ENCODE measurements around the gene ARF5.
"Not testable (repeated sequence)": the region's sequence is repeated elsewhere in the genome, so short reads cannot be mapped to it uniquely, and the experiment has no call there.

The ARF5 gene

GRCh38 chr7:127588019-127588696 lies at the start of gene ARF5:
TSS of gene ARF5 (plus strand) at chr7:127588411. CDS start at chr7:127588499, 88 bp downstream.
- peak; percentile 97 for DNase-seq (ENCODE audit: low spot score)

- DNase-seq (ENCODE audit: low spot score): no peak
Observed at GRCh38 chr7:127539116-127539515, 49.1 kb upstream of the ARF5 start.

GRCh38 chr7:127540461-127540860 lies 47.8 kb upstream of the ARF5 start:
- DNase-seq (ENCODE audit: low spot score): not testable (repeated sequence)

- DNase-seq (ENCODE audit: low spot score): no peak
Observed at GRCh38 chr7:127541548-127541947, 46.7 kb upstream of the ARF5 start.

- DNase-seq (ENCODE audit: low spot score): no peak
Observed at GRCh38 chr7:127546313-127546712, 41.9 kb upstream of the ARF5 start.

- DNase-seq (ENCODE audit: low spot score): no peak
Observed at GRCh38 chr7:127550247-127550646, 38.0 kb upstream of the ARF5 start.

- no peak for DNase-seq (ENCODE audit: low spot score)
Observed at GRCh38 chr7:127551941-127552340, 36.3 kb upstream of the ARF5 start.

GRCh38 chr7:127556404-127556803 lies 31.8 kb upstream of the ARF5 start:
- DNase-seq (ENCODE audit: low spot score): no peak

- no peak for DNase-seq (ENCODE audit: low spot score)
Observed at GRCh38 chr7:127557803-127558202, 30.4 kb upstream of the ARF5 start.

- DNase-seq (ENCODE audit: low spot score): no peak
Observed at GRCh38 chr7:127566242-127566641, 22.0 kb upstream of the ARF5 start.

- DNase-seq (ENCODE audit: low spot score): not testable (repeated sequence)
Observed at GRCh38 chr7:127568034-127568433, 20.2 kb upstream of the ARF5 start.

GRCh38 chr7:127571741-127572505 lies 16.3 kb upstream of the ARF5 start:
- DNase-seq (ENCODE audit: low spot score): no peak

GRCh38 chr7:127578036-127578684 lies 10.1 kb upstream of the ARF5 start:
- DNase-seq (ENCODE audit: low spot score): no peak

GRCh38 chr7:127578711-127579275 lies 9.4 kb upstream of the ARF5 start:
- DNase-seq (ENCODE audit: low spot score): no peak

GRCh38 chr7:127580612-127581011 lies 7.6 kb upstream of the ARF5 start:
- no peak for DNase-seq (ENCODE audit: low spot score)

GRCh38 chr7:127581716-127582115 lies 6.5 kb upstream of the ARF5 start:
- DNase-seq (ENCODE audit: low spot score): no peak

GRCh38 chr7:127582361-127582760 lies 5.8 kb upstream of the ARF5 start:
- no peak for DNase-seq (ENCODE audit: low spot score)

- no peak for DNase-seq (ENCODE audit: low spot score)
Observed at GRCh38 chr7:127584648-127585043, 3.6 kb upstream of the ARF5 start.

- DNase-seq (ENCODE audit: low spot score): peak; percentile 97
Observed at GRCh38 chr7:127585044-127585953, 2.9 kb upstream of the ARF5 start, which contains the start of gene GCC1. TSS of gene GCC1 (minus strand) at chr7:127585596. CDS start at chr7:127585182, 414 bp downstream.

GRCh38 chr7:127586346-127586745 lies 1.9 kb upstream of the ARF5 start:
- no peak for DNase-seq (ENCODE audit: low spot score)

- no peak for DNase-seq (ENCODE audit: low spot score)
Observed at GRCh38 chr7:127587663-127588018, 570 bp upstream of the ARF5 start.

Data from COLO829 (cell line).